H54 (cell line): ENCODE data around the gene EXOC2.

Experiments
- DNase-seq: peaks from one replicate; pipeline ENCODE4 v3.0.0; 2011; ENCODE audit warnings: low spot score, mixed read lengths; ENCODE audit not compliant: insufficient read length
- FAIRE-seq: peaks from 3 replicates; lab custom pipeline; 2011; peaks lifted over from hg19 to GRCh38; lab: Jason Lieb, UNC
- POLR2A ChIP-seq: IDR thresholded peaks from 2 replicates; pipeline ENCODE4 v1.6.1; 2011; ENCODE audit warnings: low read depth, mild to moderate bottlenecking, low read length

EXOC2 gene

DNA sequence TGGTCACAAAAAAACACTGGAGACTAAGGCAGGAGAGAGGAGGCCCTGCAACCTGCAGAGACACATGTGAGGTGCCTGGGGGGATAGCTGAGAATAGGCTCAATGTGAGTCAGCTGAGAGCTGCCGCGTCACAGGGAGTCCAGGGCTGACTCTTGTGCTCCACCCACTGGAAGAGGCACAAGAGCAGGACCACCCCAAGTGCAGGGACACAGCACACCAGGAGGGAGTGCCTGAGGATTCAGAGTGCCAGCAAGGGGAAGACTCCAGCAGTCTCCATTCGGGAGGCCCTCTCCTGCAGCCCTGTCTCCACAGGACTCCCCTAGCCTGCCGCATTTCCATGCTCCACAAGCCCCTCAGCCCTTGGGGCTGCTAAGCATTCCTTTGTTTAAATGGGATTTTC lies 141.5 kb downstream of the EXOC2 start:
- TF ChIP-seq POLR2A = no peak
- DNase-seq (peak; percentile 43), FAIRE-seq (peak; percentile 72)

GRCh38 chr6:549906-550305 lies 143.0 kb downstream of the EXOC2 start:
- TF ChIP-seq POLR2A = no peak
- FAIRE-seq (no peak), DNase-seq (no peak)

DNA sequence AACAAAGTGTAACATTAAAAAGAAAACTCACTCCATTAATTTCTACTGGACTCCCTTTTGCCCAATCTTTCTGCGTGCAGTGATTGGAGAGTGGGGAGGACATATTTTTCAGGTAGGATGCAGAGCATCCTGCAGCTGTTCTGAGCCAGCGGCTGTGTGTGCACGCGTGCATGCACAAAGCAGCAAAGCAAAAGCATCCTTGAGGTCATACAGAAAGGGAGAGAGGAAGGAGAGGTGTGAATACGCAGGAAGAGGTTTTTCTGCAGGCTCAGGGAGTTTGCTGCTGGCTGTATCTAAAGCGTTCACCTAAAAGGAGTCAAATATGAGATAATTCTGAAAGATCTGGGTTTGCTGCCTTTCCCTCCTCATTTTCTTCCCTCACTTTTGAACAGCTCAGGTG lies 144.4 kb downstream of the EXOC2 start:
- no peak for TF ChIP-seq POLR2A
- DNase-seq (no peak), FAIRE-seq (no peak)

DNA sequence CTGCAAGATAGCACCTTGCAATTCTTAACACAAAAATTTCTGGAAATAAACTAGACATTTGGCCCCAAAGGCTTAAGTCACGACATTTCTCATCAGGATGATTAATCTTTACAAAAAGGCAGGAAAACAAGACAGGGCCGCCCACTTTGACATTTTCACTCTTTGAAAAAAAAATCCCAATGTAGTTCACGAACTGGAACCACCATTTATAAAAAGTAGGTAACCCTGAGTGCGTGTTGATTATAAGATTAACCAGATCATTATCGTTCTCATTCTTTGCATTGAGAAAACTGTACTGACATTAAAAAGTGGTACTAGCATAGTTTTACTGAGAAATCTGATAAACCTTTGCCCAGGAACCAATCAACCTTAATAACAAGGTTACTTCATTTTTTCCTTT lies 144.8 kb downstream of the EXOC2 start:
- DNase-seq = no peak
- TF ChIP-seq POLR2A = no peak

GRCh38 chr6:540490-540889 lies 152.4 kb downstream of the EXOC2 start:
- DNase-seq = no peak
- TF ChIP-seq POLR2A = no peak
- FAIRE-seq = no peak

More for the DNA sequence above, 144.8 kb downstream of the EXOC2 start:
- FAIRE-seq = no peak

DNA sequence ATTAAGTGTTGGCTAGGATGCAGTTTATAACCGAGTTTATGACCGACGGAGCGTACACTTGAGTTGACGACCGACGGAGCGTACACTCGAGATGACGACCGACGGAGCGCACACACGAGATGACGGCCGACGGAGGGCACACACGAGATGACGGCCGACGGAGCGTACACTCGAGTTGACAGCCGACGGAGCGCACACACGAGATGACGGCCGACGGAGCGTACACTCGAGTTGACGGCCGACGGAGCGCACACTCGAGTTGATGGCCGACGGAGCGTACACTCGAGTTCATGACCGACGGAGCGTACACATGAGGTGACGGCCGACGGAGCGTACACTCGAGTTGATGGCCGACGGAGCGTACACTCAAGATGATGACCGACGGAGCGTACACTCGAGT lies 155.8 kb downstream of the EXOC2 start:
- TF ChIP-seq POLR2A = no peak
- DNase-seq (no peak), FAIRE-seq (no peak)

DNA sequence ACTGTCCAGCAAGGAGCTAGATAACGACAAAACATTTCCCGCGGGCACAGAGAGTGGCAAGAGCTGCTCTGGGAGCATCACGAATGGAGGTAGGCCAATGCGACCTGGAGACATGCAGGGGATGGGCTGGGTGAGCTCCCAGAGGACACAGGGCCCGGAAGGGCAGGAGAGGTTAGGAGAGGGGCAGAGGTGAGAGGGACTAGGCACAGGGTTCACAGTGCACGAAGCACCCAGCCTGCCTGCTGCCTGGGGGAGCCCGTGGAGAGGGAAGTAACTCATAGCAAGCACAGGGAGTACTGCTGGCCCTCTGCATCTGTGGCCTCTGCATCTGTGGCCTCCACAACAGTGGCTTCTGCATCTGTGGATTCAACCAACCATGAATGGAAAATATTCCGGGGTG lies 162.5 kb downstream of the EXOC2 start:
- no peak for FAIRE-seq
- TF ChIP-seq POLR2A = no peak
- DNase-seq = no peak

- DNase-seq (no peak), FAIRE-seq (no peak)
- no peak for TF ChIP-seq POLR2A
These were observed 163.9 kb downstream of the EXOC2 start for GRCh38 chr6:528989-529388.

GRCh38 chr6:527989-528673 lies 164.8 kb downstream of the EXOC2 start:
- TF ChIP-seq POLR2A = no peak
- DNase-seq = no peak
- no peak for FAIRE-seq

DNA sequence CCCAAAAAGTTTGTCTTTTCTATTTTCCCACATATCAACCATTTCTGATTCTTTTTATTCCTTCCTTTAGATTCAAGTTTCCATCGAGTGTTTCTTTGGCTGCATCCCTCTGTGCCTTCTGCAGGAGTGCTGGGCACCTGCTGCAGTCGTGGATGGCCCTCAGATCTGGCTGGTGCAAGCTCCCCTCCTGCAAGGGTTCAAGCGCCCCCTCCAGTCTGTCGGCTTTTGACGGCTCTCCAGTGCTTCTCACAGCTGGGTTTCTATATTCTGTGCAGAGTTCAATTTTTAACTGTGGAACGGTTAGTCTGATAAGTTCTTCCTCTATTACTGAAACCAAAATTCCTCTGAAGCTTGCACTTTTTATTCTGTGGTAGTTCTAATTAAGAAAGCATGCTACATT lies 168.1 kb downstream of the EXOC2 start:
- no peak for TF ChIP-seq POLR2A
- FAIRE-seq = no peak
- DNase-seq = no peak

DNA sequence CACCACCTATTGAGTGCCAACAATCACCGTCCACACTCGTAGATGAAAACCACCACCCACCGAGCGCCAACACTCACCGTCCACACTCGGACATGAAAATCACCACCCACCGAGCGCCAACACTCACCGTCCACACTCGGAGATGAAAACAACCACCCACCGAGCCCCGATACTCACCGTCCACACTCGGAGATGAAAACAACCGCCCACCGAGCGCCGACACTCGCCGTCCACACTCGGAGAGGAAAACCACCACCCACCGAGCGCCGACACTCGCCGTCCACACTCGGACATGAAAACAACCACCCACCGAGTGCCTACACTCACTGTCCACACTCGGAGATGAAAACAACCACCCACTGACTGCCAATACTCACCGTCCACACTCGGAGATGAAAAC lies 172.1 kb downstream of the EXOC2 start:
- FAIRE-seq (no peak), DNase-seq (no peak)
- TF ChIP-seq POLR2A = no peak

GRCh38 chr6:518218-518617 lies 174.7 kb downstream of the EXOC2 start:
- no peak for TF ChIP-seq POLR2A
- no peak for DNase-seq
- no peak for FAIRE-seq

DNA sequence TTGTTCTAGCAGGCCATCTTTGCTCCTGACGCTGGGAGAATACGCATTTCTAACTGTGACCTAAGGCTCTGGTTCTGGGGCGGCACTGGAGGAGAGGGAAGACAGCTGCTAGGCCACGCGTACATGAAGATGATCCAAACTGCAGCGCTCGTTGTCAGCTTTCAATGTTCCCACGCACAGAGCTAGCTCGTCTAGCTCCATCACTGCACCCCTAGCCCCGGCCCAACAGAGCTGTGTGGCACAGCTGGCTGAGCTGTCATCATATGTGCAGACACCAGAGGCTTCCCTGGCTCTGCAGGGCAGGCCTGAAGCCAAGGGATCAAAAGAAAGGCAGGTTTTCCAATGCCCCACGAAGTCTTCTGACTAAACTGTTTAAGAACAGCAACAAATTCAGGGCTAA lies 176.7 kb downstream of the EXOC2 start:
- DNase-seq = no peak
- no peak for FAIRE-seq
- TF ChIP-seq POLR2A = no peak

DNA sequence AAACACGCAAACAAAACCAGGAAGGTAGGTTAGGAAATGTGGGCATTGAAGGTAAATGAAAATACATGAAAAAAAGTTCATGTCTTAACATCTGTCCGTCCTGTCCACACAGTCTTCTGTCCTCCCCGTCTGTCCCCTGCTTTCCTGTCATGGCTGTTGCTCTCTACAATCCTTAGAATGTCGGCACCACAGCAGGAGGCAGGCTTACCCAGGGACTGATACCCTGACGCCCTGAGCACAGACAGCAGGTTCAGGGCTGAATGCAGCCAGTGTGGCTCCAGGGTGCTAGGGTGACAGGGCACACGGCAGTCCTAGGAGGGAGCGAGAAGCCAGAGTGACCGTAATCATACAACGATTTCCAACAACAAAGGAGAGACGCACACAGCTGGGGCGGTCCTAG lies 177.7 kb downstream of the EXOC2 start:
- no peak for TF ChIP-seq POLR2A
- no peak for FAIRE-seq
- no peak for DNase-seq

GRCh38 chr6:514396-514978 lies 178.5 kb downstream of the EXOC2 start:
- FAIRE-seq (no peak), DNase-seq (no peak)
- no peak for TF ChIP-seq POLR2A

DNA sequence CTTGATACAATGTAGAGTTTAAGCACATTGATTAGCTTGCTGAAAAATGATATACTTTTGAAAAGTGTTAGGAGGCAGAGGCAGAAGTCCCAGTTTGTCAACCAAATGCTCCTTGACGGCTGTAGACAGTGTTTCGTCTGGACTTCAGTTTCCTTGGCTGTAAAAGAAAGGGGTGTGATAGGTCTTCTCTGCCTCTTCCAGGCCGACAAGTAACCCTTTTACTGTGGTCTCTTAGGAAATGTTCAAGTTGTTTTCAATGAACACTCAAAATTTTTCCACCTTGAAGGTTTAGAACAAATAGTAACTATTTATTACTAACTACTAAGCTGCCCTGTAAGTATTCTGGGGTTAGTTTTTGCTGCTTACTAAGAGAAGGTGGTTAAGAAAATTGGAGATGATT lies 179.0 kb downstream of the EXOC2 start:
- FAIRE-seq (no peak), DNase-seq (no peak)
- TF ChIP-seq POLR2A = no peak
